GM12878 (cell line): Measurements from ENCODE around the gene NUAK2. TPM values are rescaled to one million over a fixed set of nuclear protein-coding genes. Genes with fewer than 3 reads are reported as not detected.
A peak's percentile ranks its signal among the peaks of the same experiment; 100 is the strongest.

Experiments used
- BCL11A ChIP-seq: IDR thresholded peaks from 2 replicates; pipeline ENCODE4 v1.6.1; 2011; ENCODE audit warnings: low read depth, low read length
- FOXK2 ChIP-seq: fragments of 450-650 bp; IDR thresholded peaks from 2 replicates; pipeline ENCODE4 v1.6.1; 2017; ENCODE audit warnings: mild to moderate bottlenecking, moderate library complexity
- IKZF1 ChIP-seq: fragments of 450-650 bp; conservative IDR thresholded peaks from 2 replicates; pipeline ENCODE4 v1.6.1; 2017; ENCODE audit warnings: antibody characterized with exemption, mild to moderate bottlenecking
- MEF2A ChIP-seq: IDR thresholded peaks from 2 replicates; pipeline ENCODE4 v1.6.1; 2011; ENCODE audit warnings: low read depth, mild to moderate bottlenecking, low read length, moderate library complexity; ENCODE audit not compliant: insufficient read depth
- PAX8 ChIP-seq: fragments of 450-650 bp; IDR thresholded peaks from 2 replicates; pipeline ENCODE4 v1.6.1; 2017; ENCODE audit warnings: mild to moderate bottlenecking, moderate library complexity
- STAT1 ChIP-seq: fragments of 450-650 bp; conservative IDR thresholded peaks from 2 replicates; pipeline ENCODE4 v1.6.1; 2014; ENCODE audit warnings: antibody characterized with exemption, mild to moderate bottlenecking
- STAT3 ChIP-seq: IDR thresholded peaks from 2 replicates; pipeline ENCODE4 v1.6.1; 2011; ENCODE audit warnings: low read depth, low read length, improper control_type of control experiment
- YY1 ChIP-seq: IDR thresholded peaks from 2 replicates; pipeline ENCODE4 v1.6.1; 2011; ENCODE audit warnings: low read depth, mild to moderate bottlenecking, low read length
- ZNF207 ChIP-seq: fragments of 450-650 bp; IDR thresholded peaks from 2 replicates; pipeline ENCODE4 v1.6.1; 2014; ENCODE audit warnings: antibody characterized with exemption, mild to moderate bottlenecking, borderline replicate concordance
- polyA plus RNA-seq, 11 experiments: library from polyadenylated mRNA; depleted of rRNA in 4 of 11; unstranded in 6 of 11; stranded (reverse) in 5 of 11; fragments of >200 nt; fragmentation: Nextera tagmentation in 4 of 11; fragmentation: Illumina TruSeq in 1 of 11; extraction: Ambion mirVana in 4 of 11; extraction: Trizol in 1 of 11; gene quantifications; 1 replicate in 1 of 11; 2 replicates in 10 of 11; pipeline versions ENCODE4 v1.2.1 to v1.2.3, GENCODE V29; 2011 to 2016; ENCODE audit warnings: inconsistent platforms in 2 of 11, missing spikeins in 2 of 11, low read depth in 1 of 11
- small RNA-seq: library from RNA; depleted of rRNA; stranded (forward); fragments of <200 nt; gene quantifications from one replicate; pipeline ENCODE3, GENCODE V24; 2014
- total RNA-seq, 4 experiments: library from RNA; depleted of rRNA in 3 of 4; stranded (reverse); fragments of >200 nt in 3 of 4; fragmentation: Illumina TruSeq in 1 of 4; extraction: Trizol in 1 of 4; gene quantifications; 2 replicates each; pipeline versions ENCODE4 v1.2.1 to v1.2.3, GENCODE V29; 2013 to 2021
- TF ChIP-seq, protein P1 (sequence below): fragments of 450-650 bp; IDR thresholded peaks from 2 replicates; pipeline ENCODE4 v1.6.1; 2016; ENCODE audit warnings: mild to moderate bottlenecking
- TF ChIP-seq, protein P2 (sequence below): fragments of 150-350 bp; IDR thresholded peaks from 2 replicates; pipeline ENCODE4 v1.6.1; 2014; ENCODE audit warnings: mild to moderate bottlenecking, low read depth, low read length
- TF ChIP-seq, protein P3 (sequence below), 3 experiments: IDR thresholded peaks in 2 of 3; conservative IDR thresholded peaks in 1 of 3; 2 replicates each; pipeline ENCODE4 v1.5.1; 2011; ENCODE audit warnings: low read depth in 3 of 3, low read length in 3 of 3, mild to moderate bottlenecking in 3 of 3, control low read depth in 2 of 3, moderate library complexity in 2 of 3, inconsistent platforms in 1 of 3, mixed read lengths in 1 of 3; ENCODE audit not compliant: control insufficient read depth in 2 of 3, insufficient read depth in 1 of 3; ENCODE audit errors: extremely low read depth in 1 of 3

Gene NUAK2
- total and polyA plus RNA-seq, 10 of the 15 experiments (the other 5 are each of a cell fraction or from before 2014, with no cell fraction given) = 0.27 to 3.0 (median 1.2) TPM

DNA sequence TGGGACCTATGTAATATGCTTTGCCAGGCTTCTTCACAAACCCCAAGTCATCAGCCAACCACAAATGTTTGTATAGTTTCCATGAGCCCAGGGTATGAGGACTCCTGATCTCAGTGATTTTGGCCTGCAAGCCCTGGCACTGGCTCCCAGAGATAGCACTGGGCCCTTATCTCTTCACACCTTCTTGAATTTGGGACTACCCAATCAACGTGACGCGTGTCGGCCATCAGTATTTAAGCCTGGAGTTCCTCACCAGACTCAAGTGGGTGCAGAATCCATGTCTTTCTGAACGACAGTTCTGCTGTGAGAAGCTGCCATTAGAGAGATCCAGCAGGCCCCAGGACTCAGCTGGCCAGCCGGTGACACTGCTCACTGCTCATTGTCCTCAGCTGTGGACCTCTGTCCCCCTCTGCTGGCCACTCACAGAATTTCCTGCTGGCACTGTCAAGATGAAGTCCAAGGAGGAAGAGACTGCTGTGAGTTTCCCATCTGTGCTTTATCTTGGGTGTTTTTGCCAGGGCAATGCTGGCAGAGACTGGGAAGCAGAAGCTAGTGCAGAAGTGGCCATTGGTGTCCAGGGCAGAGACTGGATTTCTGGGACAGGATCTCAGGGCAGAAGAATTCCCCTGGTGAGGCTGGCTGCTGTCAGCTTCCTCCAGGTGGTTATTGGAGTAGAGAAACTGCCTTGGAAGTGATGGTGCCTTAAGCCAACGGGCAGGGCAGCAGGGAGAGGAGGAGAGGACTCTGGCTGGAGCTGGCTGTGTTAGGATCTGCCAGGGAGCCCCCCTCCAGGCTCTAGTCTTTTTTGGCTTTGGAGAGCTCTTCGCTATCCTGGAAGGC is 65.4 kb downstream of the NUAK2 start (continued):
- TF ChIP-seq, protein P1, sequence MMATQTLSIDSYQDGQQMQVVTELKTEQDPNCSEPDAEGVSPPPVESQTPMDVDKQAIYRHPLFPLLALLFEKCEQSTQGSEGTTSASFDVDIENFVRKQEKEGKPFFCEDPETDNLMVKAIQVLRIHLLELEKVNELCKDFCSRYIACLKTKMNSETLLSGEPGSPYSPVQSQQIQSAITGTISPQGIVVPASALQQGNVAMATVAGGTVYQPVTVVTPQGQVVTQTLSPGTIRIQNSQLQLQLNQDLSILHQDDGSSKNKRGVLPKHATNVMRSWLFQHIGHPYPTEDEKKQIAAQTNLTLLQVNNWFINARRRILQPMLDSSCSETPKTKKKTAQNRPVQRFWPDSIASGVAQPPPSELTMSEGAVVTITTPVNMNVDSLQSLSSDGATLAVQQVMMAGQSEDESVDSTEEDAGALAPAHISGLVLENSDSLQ = peak; percentile 22; the same call in 1 of the 2 replicates
- TF ChIP-seq YY1 = peak; percentile 82
- TF ChIP-seq, protein P2, sequence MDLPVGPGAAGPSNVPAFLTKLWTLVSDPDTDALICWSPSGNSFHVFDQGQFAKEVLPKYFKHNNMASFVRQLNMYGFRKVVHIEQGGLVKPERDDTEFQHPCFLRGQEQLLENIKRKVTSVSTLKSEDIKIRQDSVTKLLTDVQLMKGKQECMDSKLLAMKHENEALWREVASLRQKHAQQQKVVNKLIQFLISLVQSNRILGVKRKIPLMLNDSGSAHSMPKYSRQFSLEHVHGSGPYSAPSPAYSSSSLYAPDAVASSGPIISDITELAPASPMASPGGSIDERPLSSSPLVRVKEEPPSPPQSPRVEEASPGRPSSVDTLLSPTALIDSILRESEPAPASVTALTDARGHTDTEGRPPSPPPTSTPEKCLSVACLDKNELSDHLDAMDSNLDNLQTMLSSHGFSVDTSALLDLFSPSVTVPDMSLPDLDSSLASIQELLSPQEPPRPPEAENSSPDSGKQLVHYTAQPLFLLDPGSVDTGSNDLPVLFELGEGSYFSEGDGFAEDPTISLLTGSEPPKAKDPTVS = no peak
- no peak for TF ChIP-seq ZNF207
- no peak for TF ChIP-seq STAT3
- TF ChIP-seq, protein P3, sequence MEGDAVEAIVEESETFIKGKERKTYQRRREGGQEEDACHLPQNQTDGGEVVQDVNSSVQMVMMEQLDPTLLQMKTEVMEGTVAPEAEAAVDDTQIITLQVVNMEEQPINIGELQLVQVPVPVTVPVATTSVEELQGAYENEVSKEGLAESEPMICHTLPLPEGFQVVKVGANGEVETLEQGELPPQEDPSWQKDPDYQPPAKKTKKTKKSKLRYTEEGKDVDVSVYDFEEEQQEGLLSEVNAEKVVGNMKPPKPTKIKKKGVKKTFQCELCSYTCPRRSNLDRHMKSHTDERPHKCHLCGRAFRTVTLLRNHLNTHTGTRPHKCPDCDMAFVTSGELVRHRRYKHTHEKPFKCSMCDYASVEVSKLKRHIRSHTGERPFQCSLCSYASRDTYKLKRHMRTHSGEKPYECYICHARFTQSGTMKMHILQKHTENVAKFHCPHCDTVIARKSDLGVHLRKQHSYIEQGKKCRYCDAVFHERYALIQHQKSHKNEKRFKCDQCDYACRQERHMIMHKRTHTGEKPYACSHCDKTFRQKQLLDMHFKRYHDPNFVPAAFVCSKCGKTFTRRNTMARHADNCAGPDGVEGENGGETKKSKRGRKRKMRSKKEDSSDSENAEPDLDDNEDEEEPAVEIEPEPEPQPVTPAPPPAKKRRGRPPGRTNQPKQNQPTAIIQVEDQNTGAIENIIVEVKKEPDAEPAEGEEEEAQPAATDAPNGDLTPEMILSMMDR (IDR thresholded peaks at IDR 0.05 in 2 of 3, conservative IDR thresholded peaks at IDR 0.05 in 1 of 3; ENCODE audit: control insufficient read depth in 2 of 3, extremely low read depth in 1 of 3, insufficient read depth in 1 of 3, low read depth in 3 of 3, low read length in 3 of 3) = peak; percentile 91 to 96 (median 93); a peak in 5 of 6 replicates
- no peak for TF ChIP-seq BCL11A
- no peak for TF ChIP-seq PAX8
- no peak for TF ChIP-seq FOXK2
- no peak for TF ChIP-seq STAT1
- TF ChIP-seq IKZF1 = peak; percentile 24; the same call in 1 of the 2 replicates
- 0 out of 2 replicates have a peak, but pooled peaks have one; percentile 11 for TF ChIP-seq MEF2A

Small RNAs within 50 kb of the gene (small RNA-seq; reads per million reads assigned to genes)
- not detected for gene SNRPGP10

Other genes with a start within 250 kb of the NUAK2 start
Only the 7 nearest of the 8 such genes appear.
- 14.0 and 17.5 TPM in 2 replicates for gene RBBP5, start 199.8 kb downstream of the NUAK2 start, total RNA-seq (2014; rRNA removed)
- gene RBBP5, start 199.8 kb downstream of the NUAK2 start, total RNA-seq (2014; rRNA removed; fragmentation: Illumina TruSeq; extraction: Trizol) = 17.6 and 19.3 TPM in 2 replicates
- gene RBBP5, start 199.8 kb downstream of the NUAK2 start, total RNA-seq (2021) = 14.7 and 15.2 TPM in 2 replicates
- gene RBBP5, start 199.8 kb downstream of the NUAK2 start, polyA plus RNA-seq (2011; rRNA removed) = 14.9 and 18.4 TPM in 2 replicates
- gene RBBP5, start 199.8 kb downstream of the NUAK2 start, polyA plus RNA-seq (2014; fragmentation: Illumina TruSeq; extraction: Trizol) = 17.0 and 22.0 TPM in 2 replicates
- 10 to 100 TPM; 10.0 to 11.5 TPM for gene RBBP5, start 199.8 kb downstream of the NUAK2 start, polyA plus RNA-seq (2014; fragmentation: Nextera tagmentation; extraction: Ambion mirVana)
- 11.2 and 11.8 TPM in 2 replicates for gene RBBP5, start 199.8 kb downstream of the NUAK2 start, polyA plus RNA-seq (2014; rRNA removed)
- 10 to 100 TPM; 20.5 to 20.6 TPM for gene RBBP5, start 199.8 kb downstream of the NUAK2 start, polyA plus RNA-seq (2016; fragmentation: Nextera tagmentation; extraction: Ambion mirVana)
- gene DSTYK, start 110.0 kb downstream of the NUAK2 start, total RNA-seq (2014; rRNA removed) = 4.6 and 5.2 TPM in 2 replicates
- 4.1 and 4.2 TPM in 2 replicates for gene DSTYK, start 110.0 kb downstream of the NUAK2 start, total RNA-seq (2014; rRNA removed; fragmentation: Illumina TruSeq; extraction: Trizol)
- 4.7 and 5.5 TPM in 2 replicates for gene DSTYK, start 110.0 kb downstream of the NUAK2 start, total RNA-seq (2021)
- gene DSTYK, start 110.0 kb downstream of the NUAK2 start, polyA plus RNA-seq (2011; rRNA removed) = 3.2 and 3.4 TPM in 2 replicates
- gene DSTYK, start 110.0 kb downstream of the NUAK2 start, polyA plus RNA-seq (2014; fragmentation: Illumina TruSeq; extraction: Trizol) = 4.5 and 5.4 TPM in 2 replicates
- 1 to 10 TPM; 2.7 to 3.4 TPM for gene DSTYK, start 110.0 kb downstream of the NUAK2 start, polyA plus RNA-seq (2014; fragmentation: Nextera tagmentation; extraction: Ambion mirVana)
- gene DSTYK, start 110.0 kb downstream of the NUAK2 start, polyA plus RNA-seq (2014; rRNA removed) = 3.8 and 4.0 TPM in 2 replicates
- 1 to 10 TPM; 2.7 to 3.4 TPM for gene DSTYK, start 110.0 kb downstream of the NUAK2 start, polyA plus RNA-seq (2016; fragmentation: Nextera tagmentation; extraction: Ambion mirVana)
- 1.1 and 1.2 TPM in 2 replicates for gene TMCC2, start 93.8 kb downstream of the NUAK2 start, total RNA-seq (2014; rRNA removed)
- 0.76 and 1.2 TPM in 2 replicates for gene TMCC2, start 93.8 kb downstream of the NUAK2 start, total RNA-seq (2014; rRNA removed; fragmentation: Illumina TruSeq; extraction: Trizol)
- 2.3 and 2.4 TPM in 2 replicates for gene TMCC2, start 93.8 kb downstream of the NUAK2 start, total RNA-seq (2021)
- 0.76 and 1.6 TPM in 2 replicates for gene TMCC2, start 93.8 kb downstream of the NUAK2 start, polyA plus RNA-seq (2011; rRNA removed)
- 0.10 and 0.76 TPM in 2 replicates for gene TMCC2, start 93.8 kb downstream of the NUAK2 start, polyA plus RNA-seq (2014; fragmentation: Illumina TruSeq; extraction: Trizol)
- gene TMCC2, start 93.8 kb downstream of the NUAK2 start, polyA plus RNA-seq (2014; fragmentation: Nextera tagmentation; extraction: Ambion mirVana) = under 1 TPM; 0.06 to 0.18 TPM
- gene TMCC2, start 93.8 kb downstream of the NUAK2 start, polyA plus RNA-seq (2014; rRNA removed) = 1.7 and 2.1 TPM in 2 replicates
- under 1 TPM; 0.42 to 0.47 TPM for gene TMCC2, start 93.8 kb downstream of the NUAK2 start, polyA plus RNA-seq (2016; fragmentation: Nextera tagmentation; extraction: Ambion mirVana)
- not detected in 2 replicates for gene KLHDC8A, start 35.2 kb upstream of the NUAK2 start, total RNA-seq (2014; rRNA removed)
- gene KLHDC8A, start 35.2 kb upstream of the NUAK2 start, total RNA-seq (2014; rRNA removed; fragmentation: Illumina TruSeq; extraction: Trizol) = not detected in 2 replicates
- not detected in 2 replicates for gene KLHDC8A, start 35.2 kb upstream of the NUAK2 start, total RNA-seq (2021)
- gene KLHDC8A, start 35.2 kb upstream of the NUAK2 start, polyA plus RNA-seq (2011; rRNA removed) = not detected in 2 replicates
- gene KLHDC8A, start 35.2 kb upstream of the NUAK2 start, polyA plus RNA-seq (2014; fragmentation: Illumina TruSeq; extraction: Trizol) = not detected in 2 replicates
- gene KLHDC8A, start 35.2 kb upstream of the NUAK2 start, polyA plus RNA-seq (2014; fragmentation: Nextera tagmentation; extraction: Ambion mirVana) = not detected
- gene KLHDC8A, start 35.2 kb upstream of the NUAK2 start, polyA plus RNA-seq (2014; rRNA removed) = not detected in 2 replicates
- not detected for gene KLHDC8A, start 35.2 kb upstream of the NUAK2 start, polyA plus RNA-seq (2016; fragmentation: Nextera tagmentation; extraction: Ambion mirVana)
- not detected in 2 replicates for gene LEMD1, start 100.3 kb upstream of the NUAK2 start, total RNA-seq (2014; rRNA removed)
- not detected in 2 replicates for gene LEMD1, start 100.3 kb upstream of the NUAK2 start, total RNA-seq (2014; rRNA removed; fragmentation: Illumina TruSeq; extraction: Trizol)
- gene LEMD1, start 100.3 kb upstream of the NUAK2 start, total RNA-seq (2021) = 0.37 TPM in 1 of 2 replicates, not detected in the other
- gene LEMD1, start 100.3 kb upstream of the NUAK2 start, polyA plus RNA-seq (2011; rRNA removed) = 1.2 and 1.4 TPM in 2 replicates
- gene LEMD1, start 100.3 kb upstream of the NUAK2 start, polyA plus RNA-seq (2014; fragmentation: Illumina TruSeq; extraction: Trizol) = not detected in 2 replicates
- under 1 TPM; 0.19 to 0.26 TPM for gene LEMD1, start 100.3 kb upstream of the NUAK2 start, polyA plus RNA-seq (2014; fragmentation: Nextera tagmentation; extraction: Ambion mirVana)
- 0.74 TPM in 1 of 2 replicates, not detected in the other for gene LEMD1, start 100.3 kb upstream of the NUAK2 start, polyA plus RNA-seq (2014; rRNA removed)
- gene LEMD1, start 100.3 kb upstream of the NUAK2 start, polyA plus RNA-seq (2016; fragmentation: Nextera tagmentation; extraction: Ambion mirVana) = not detected
- 0.06 TPM in 1 of 2 replicates, not detected in the other for gene BLACAT1, start 134.3 kb upstream of the NUAK2 start, total RNA-seq (2014; rRNA removed)
- gene BLACAT1, start 134.3 kb upstream of the NUAK2 start, total RNA-seq (2014; rRNA removed; fragmentation: Illumina TruSeq; extraction: Trizol) = 0.18 and 0.23 TPM in 2 replicates
- gene BLACAT1, start 134.3 kb upstream of the NUAK2 start, total RNA-seq (2021) = 0.21 TPM in 2 replicates
- gene BLACAT1, start 134.3 kb upstream of the NUAK2 start, polyA plus RNA-seq (2011; rRNA removed) = 1.4 and 1.6 TPM in 2 replicates
- 0.15 and 0.38 TPM in 2 replicates for gene BLACAT1, start 134.3 kb upstream of the NUAK2 start, polyA plus RNA-seq (2014; fragmentation: Illumina TruSeq; extraction: Trizol)
- under 1 TPM in 1 of 2 experiments, not detected in 1; 0.04 TPM for gene BLACAT1, start 134.3 kb upstream of the NUAK2 start, polyA plus RNA-seq (2014; fragmentation: Nextera tagmentation; extraction: Ambion mirVana)
- gene BLACAT1, start 134.3 kb upstream of the NUAK2 start, polyA plus RNA-seq (2014; rRNA removed) = 0.10 and 0.17 TPM in 2 replicates
- under 1 TPM; 0.08 to 0.13 TPM for gene BLACAT1, start 134.3 kb upstream of the NUAK2 start, polyA plus RNA-seq (2016; fragmentation: Nextera tagmentation; extraction: Ambion mirVana)
- gene CDK18, start 182.9 kb upstream of the NUAK2 start, total RNA-seq (2014; rRNA removed) = 0.05 and 0.51 TPM in 2 replicates
- 0.13 and 0.18 TPM in 2 replicates for gene CDK18, start 182.9 kb upstream of the NUAK2 start, total RNA-seq (2014; rRNA removed; fragmentation: Illumina TruSeq; extraction: Trizol)
- 0.64 and 0.88 TPM in 2 replicates for gene CDK18, start 182.9 kb upstream of the NUAK2 start, total RNA-seq (2021)
- 1.9 and 4.4 TPM in 2 replicates for gene CDK18, start 182.9 kb upstream of the NUAK2 start, polyA plus RNA-seq (2011; rRNA removed)
- gene CDK18, start 182.9 kb upstream of the NUAK2 start, polyA plus RNA-seq (2014; fragmentation: Illumina TruSeq; extraction: Trizol) = 0.25 TPM in 1 of 2 replicates, not detected in the other
- gene CDK18, start 182.9 kb upstream of the NUAK2 start, polyA plus RNA-seq (2014; fragmentation: Nextera tagmentation; extraction: Ambion mirVana) = not detected
- gene CDK18, start 182.9 kb upstream of the NUAK2 start, polyA plus RNA-seq (2014; rRNA removed) = 0.54 and 1.2 TPM in 2 replicates
- gene CDK18, start 182.9 kb upstream of the NUAK2 start, polyA plus RNA-seq (2016; fragmentation: Nextera tagmentation; extraction: Ambion mirVana) = under 1 TPM; 0.40 to 0.58 TPM